Cardiac muscle cell (in vitro differentiated cells and primary cell): Measurements from ENCODE around the gene COPE. TPM values are rescaled to one million over a fixed set of nuclear protein-coding genes. Genes with fewer than 3 reads are reported as not detected.

Experiments
- DNase-seq, 2 donors: peaks; one replicate each; pipeline versions ENCODE4 v3.0.0 to v3.0.0-alpha.2; 2010 to 2017; ENCODE audit warnings: low read depth in 1 of 2, low spot score in 1 of 2
- H3K27ac ChIP-seq: fragments of 200-600 bp; sonication (generic); 2 replicates; pipeline ENCODE4 v1.5.1; 2016
- H3K27me3 ChIP-seq: fragments of 200-600 bp; sonication (generic); 2 replicates; pipeline ENCODE4 v1.6.0; 2016; ENCODE audit warnings: control low read depth
- H3K36me3 ChIP-seq: fragments of 200-600 bp; sonication (generic); 2 replicates; pipeline ENCODE4 v1.5.1; 2016; ENCODE audit warnings: control low read depth
- H3K4me1 ChIP-seq: fragments of 200-600 bp; sonication (generic); 2 replicates; pipeline ENCODE4 v1.8.1; 2017; ENCODE audit warnings: low read depth, mild to moderate bottlenecking, mixed run types
- H3K4me3 ChIP-seq: fragments of 200-600 bp; sonication (generic); 2 replicates; pipeline ENCODE4 v1.5.1; 2016; ENCODE audit warnings: mild to moderate bottlenecking
- H3K9me3 ChIP-seq: fragments of 200-600 bp; sonication (generic); 2 replicates; pipeline ENCODE4 v1.5.1; 2017; ENCODE audit warnings: low read depth, mild to moderate bottlenecking, control low read depth
- polyA plus RNA-seq: library from polyadenylated mRNA; unstranded; fragments of >200 nt; fragmentation: Nextera tagmentation; extraction: Ambion mirVana; gene quantifications from 2 replicates; pipeline ENCODE4 v1.2.1, GENCODE V29; 2016
- total RNA-seq: library from RNA; depleted of rRNA; stranded (reverse); fragments of >200 nt; gene quantifications from 2 replicates; pipeline ENCODE4 v1.2.3, GENCODE V29; 2016
- TF ChIP-seq, protein P1 (sequence below): IDR thresholded peaks from 2 replicates; pipeline ENCODE4 v1.5.1; 2012; ENCODE audit warnings: low read depth, mild to moderate bottlenecking, low read length

COPE gene
- total and polyA plus RNA-seq, 2 experiments from 2014 or later, result 306 to 523 TPM

DNA sequence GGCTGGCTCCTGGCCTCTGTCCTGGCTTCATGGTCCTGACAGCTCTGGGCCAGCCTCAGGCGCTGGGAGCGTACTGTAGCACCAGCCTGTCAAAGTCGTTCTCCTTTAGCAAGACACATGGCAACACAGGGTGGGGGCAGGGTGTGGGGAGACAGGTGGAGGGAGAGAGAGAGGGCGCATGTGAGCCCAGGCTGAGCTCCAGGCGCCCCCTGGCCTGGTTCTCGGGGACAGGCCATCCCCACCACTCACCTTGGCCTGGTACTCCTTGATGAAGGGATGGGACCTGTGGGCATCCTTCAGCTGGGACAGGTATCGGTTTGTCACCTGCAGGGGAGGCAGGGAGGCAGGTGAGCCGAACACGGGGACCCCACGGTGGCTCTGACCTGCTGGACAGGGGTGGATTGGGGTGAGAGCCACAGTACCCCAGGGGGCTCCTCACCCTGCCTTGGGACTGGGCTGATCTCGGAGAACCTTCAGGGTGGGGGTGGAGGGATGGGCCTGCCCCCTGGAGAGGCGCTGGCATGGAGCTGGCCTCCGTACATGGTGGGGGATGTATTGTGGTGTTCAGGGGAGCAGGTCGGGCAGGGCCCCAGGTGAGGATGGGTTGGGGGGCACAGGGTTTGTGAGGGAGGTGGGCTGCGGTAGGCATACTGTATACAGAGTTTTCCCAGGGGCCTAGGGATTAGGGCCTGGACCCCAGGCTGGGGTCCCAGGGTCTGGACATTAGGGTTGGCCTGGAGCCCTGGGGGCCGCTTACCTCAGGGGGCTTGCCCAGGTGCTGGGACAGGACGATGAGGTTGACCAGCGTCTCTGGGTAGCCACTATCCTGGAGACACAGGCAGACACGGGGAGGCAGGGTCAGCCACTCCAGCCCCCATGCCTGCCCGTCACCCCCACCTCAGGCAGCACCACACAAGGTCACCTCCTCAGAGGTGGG lies 19.3 kb downstream of the COPE start:
- TF ChIP-seq, protein P1, sequence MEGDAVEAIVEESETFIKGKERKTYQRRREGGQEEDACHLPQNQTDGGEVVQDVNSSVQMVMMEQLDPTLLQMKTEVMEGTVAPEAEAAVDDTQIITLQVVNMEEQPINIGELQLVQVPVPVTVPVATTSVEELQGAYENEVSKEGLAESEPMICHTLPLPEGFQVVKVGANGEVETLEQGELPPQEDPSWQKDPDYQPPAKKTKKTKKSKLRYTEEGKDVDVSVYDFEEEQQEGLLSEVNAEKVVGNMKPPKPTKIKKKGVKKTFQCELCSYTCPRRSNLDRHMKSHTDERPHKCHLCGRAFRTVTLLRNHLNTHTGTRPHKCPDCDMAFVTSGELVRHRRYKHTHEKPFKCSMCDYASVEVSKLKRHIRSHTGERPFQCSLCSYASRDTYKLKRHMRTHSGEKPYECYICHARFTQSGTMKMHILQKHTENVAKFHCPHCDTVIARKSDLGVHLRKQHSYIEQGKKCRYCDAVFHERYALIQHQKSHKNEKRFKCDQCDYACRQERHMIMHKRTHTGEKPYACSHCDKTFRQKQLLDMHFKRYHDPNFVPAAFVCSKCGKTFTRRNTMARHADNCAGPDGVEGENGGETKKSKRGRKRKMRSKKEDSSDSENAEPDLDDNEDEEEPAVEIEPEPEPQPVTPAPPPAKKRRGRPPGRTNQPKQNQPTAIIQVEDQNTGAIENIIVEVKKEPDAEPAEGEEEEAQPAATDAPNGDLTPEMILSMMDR, result no peak
- Histone ChIP-seq H3K36me3 (no peaks in the 10 kb centered on the region), H3K27me3 (no peaks in the 10 kb centered on the region), H3K27ac (peak overlapping the region; percentile 46), H3K4me3 (no peak overlapping the region), H3K9me3 (no peaks in the 10 kb centered on the region), H3K4me1 (no peaks in the 10 kb centered on the region)
- no peak for DNase-seq

DNA sequence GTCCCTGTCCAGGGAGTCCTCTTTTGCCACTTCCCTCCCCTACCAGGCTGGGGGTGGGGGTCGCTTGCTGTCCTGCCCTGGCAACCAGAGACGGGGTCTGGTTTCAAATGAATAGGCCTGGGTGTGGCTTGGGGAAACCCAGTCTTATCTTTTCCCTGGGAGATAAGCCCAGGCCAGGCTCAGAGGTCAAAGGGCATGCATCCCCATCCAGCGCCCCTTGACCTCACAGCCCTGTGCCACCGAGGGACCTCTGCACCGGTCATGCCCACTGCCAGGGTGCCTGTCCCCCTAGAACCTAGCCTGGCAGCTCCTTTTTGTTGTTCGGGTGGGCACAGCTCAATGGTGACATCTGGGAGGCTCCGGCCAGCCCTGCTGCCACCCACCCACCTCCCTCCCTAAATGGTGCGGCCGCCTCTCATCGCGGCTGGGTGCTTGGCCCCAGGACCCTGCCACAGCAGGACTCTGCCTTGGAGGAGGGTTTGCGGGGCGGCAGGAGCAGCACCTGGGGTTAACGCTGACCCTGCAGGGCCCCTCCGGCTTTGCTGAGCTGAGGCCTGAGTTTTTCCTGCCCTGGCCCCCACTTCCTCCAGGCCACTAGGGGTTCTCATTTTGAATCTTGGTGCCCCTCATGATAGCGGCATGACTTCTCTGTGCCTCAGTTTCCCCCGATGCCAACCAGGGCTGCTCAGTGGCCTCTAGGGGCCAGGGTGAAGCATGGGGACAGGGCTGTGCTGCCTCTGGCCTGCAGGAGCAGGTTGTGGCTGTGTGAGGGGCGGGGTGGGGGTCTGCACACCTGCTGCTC lies 20.4 kb downstream of the COPE start:
- H3K36me3 ChIP-seq, result no peaks in the 10 kb centered on the region
- H3K4me3 ChIP-seq, result no peak overlapping the region
- TF ChIP-seq, protein P1, result no peak
- no peaks in the 10 kb centered on the region for H3K4me1 ChIP-seq
- no peaks in the 10 kb centered on the region for H3K27me3 ChIP-seq
- peak overlapping the region; percentile 46 for H3K27ac ChIP-seq
- no peaks in the 10 kb centered on the region for H3K9me3 ChIP-seq
- DNase-seq, result no peak

DNA sequence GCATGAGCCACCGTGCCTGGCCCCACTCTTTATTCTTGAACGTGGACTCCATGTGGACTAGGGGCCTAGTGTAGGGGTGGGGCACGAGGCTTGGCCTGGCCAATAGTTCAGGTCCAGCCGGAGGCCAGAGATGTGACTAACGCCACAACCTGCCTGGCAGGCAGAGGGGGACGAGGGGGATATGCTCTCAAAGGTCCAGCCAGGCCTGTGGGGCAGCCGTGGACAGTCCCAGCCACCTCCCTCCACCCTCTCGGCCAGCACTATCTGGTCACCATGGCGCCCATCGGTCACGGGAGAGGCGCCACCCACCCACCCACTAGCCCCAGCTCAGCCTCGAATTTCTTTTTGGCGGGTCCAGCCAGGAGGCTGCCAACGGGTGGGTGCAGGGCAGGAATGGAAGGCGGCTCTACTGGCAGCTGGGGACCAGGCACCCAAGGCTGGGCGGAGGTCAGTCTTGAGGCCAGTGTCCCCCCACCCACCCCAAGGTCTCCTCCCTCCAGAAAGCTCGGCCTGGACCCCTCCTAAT lies 21.0 kb downstream of the COPE start:
- TF ChIP-seq, protein P1, result no peak
- H3K27me3 ChIP-seq, result no peaks in the 10 kb centered on the region
- no peaks in the 10 kb centered on the region for H3K36me3 ChIP-seq
- peak overlapping the region; percentile 46 for H3K27ac ChIP-seq
- H3K9me3 ChIP-seq, result no peaks in the 10 kb centered on the region
- H3K4me3 ChIP-seq, result no peak overlapping the region
- peak in 1 of 2 donors; percentile 59 for DNase-seq
- H3K4me1 ChIP-seq, result no peaks in the 10 kb centered on the region

DNA sequence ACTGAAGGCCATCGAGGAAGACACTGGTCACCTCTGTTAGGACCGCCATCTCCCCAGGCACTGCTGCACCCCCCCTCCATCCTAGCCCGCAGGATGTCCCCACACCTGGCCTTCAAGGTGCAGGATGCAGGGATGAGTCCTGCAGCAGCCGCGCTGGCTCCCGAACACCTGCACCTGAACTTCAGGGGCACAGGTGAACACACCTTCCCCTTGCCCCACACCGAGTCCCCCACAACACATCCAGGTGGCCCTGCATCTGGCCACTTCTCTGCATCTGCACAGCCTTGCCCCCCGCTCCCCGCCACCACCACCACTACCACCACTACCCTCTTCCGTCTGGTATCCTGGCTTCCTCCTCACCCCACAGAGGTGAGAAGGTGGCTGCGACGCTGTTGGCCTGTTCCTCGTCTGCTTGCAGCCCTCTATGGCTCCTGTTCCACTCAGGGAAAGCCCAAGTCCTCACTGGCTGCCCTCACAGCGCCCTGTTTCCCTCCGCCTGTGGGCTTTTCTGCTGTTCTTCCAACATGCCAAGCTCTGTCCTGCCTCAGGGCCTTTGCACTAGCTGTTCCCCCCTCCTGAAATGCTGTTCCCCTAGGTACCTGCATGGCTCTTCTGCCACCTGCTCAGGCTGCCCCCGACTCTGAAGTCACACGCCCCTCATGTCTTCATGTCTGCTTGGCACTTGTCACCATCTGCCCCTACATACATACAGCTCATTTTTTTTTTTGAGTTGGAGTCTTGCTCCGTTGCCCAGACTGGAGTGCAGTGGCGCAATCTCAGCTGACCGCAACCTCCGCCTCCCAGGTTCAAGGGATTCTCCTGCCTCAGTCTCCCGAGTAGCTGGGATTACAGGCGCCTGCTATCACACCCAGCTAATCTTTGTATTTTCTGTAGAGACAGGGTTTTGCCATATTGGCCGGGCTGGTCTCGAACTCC lies 21.8 kb downstream of the COPE start:
- H3K36me3 ChIP-seq, result no peaks in the 10 kb centered on the region
- no peak for DNase-seq
- H3K9me3 ChIP-seq, result no peaks in the 10 kb centered on the region
- H3K4me1 ChIP-seq, result no peaks in the 10 kb centered on the region
- peak overlapping the region; percentile 46 for H3K27ac ChIP-seq
- TF ChIP-seq, protein P1, result no peak
- no peak overlapping the region for H3K4me3 ChIP-seq
- H3K27me3 ChIP-seq, result no peaks in the 10 kb centered on the region
